ENCODE results near the gene COA3. TPM values are rescaled to one million over a fixed set of nuclear protein-coding genes. Genes with fewer than 3 reads are reported as not detected.

Gene COA3
- polyA plus RNA-seq, 3 donors, result 162 to 191 (median 178) TPM

- no peak for DNase-seq (ENCODE audit: low read depth in 3 of 3, low spot score in 2 of 3)
Observed at GRCh38 chr17:42760652-42761581, 37.6 kb downstream of the COA3 start, which contains the start of gene RAMP2. Gene RAMP2 (plus strand): TSS chr17:42761227. CDS start chr17:42761262, 35 bp downstream.

- DNase-seq (ENCODE audit: low read depth in 3 of 3, low spot score in 2 of 3), result no peak
Observed at GRCh38 chr17:42759982-42760651, 38.4 kb downstream of the COA3 start.

- no peak for DNase-seq (ENCODE audit: low read depth in 3 of 3, low spot score in 2 of 3)
Observed at GRCh38 chr17:42754782-42755181, 43.7 kb downstream of the COA3 start.

- DNase-seq (ENCODE audit: low read depth in 3 of 3, low spot score in 2 of 3), result no peak
Observed at GRCh38 chr17:42751628-42752027, 46.9 kb downstream of the COA3 start.

GRCh38 chr17:42750739-42751344 is 47.7 kb downstream of the COA3 start:
- DNase-seq (ENCODE audit: low read depth in 3 of 3, low spot score in 2 of 3), result no peak

- no peak for DNase-seq (ENCODE audit: low read depth in 3 of 3, low spot score in 2 of 3)
Observed at GRCh38 chr17:42748908-42749798, 49.4 kb downstream of the COA3 start.

GRCh38 chr17:42748202-42748907 is 50.1 kb downstream of the COA3 start:
- DNase-seq (ENCODE audit: low read depth in 3 of 3, low spot score in 2 of 3), result no peak

Other genes with a start within 250 kb of the COA3 start
- 1 to 10 TPM; 3.0 to 4.1 (median 3.6) TPM for gene HSD17B1, start 245.8 kb downstream of the COA3 start, polyA plus RNA-seq (ENCODE audit: insufficient read length in 3 of 3)
- gene COASY, start 236.6 kb downstream of the COA3 start, polyA plus RNA-seq (ENCODE audit: insufficient read length in 3 of 3), result 10 to 100 TPM; 54.0 to 58.4 (median 54.8) TPM
- 10 to 100 TPM; 33.9 to 35.7 (median 34.7) TPM for gene MLX, start 231.6 kb downstream of the COA3 start, polyA plus RNA-seq (ENCODE audit: insufficient read length in 3 of 3)
- gene PSMC3IP, start 221.0 kb downstream of the COA3 start, polyA plus RNA-seq (ENCODE audit: insufficient read length in 3 of 3), result 10 to 100 TPM; 16.3 to 21.5 (median 19.0) TPM
- gene RETREG3, start 189.3 kb downstream of the COA3 start, polyA plus RNA-seq (ENCODE audit: insufficient read length in 3 of 3), result 10 to 100 TPM; 43.1 to 44.1 (median 43.3) TPM
- gene TUBG1, start 189.0 kb downstream of the COA3 start, polyA plus RNA-seq (ENCODE audit: insufficient read length in 3 of 3), result 10 to 100 TPM; 53.5 to 63.6 (median 54.5) TPM
- gene TUBG2, start 139.4 kb downstream of the COA3 start, polyA plus RNA-seq (ENCODE audit: insufficient read length in 3 of 3), result 10 to 100 TPM; 19.5 to 20.7 (median 20.0) TPM
- gene PLEKHH3, start 121.7 kb downstream of the COA3 start, polyA plus RNA-seq (ENCODE audit: insufficient read length in 3 of 3), result 10 to 100 TPM; 11.0 to 12.7 (median 11.5) TPM
- 1 to 10 TPM in 2 of 3 donors, under 1 TPM in 1; 0.87 to 1.1 (median 1.0) TPM for gene CCR10, start 116.9 kb downstream of the COA3 start, polyA plus RNA-seq (ENCODE audit: insufficient read length in 3 of 3)
- gene CNTNAP1, start 116.2 kb downstream of the COA3 start, polyA plus RNA-seq (ENCODE audit: insufficient read length in 3 of 3), result 1 to 10 TPM; 6.4 to 7.1 (median 7.0) TPM
- 10 to 100 TPM; 37.3 to 44.1 (median 40.8) TPM for gene EZH1, start 53.7 kb downstream of the COA3 start, polyA plus RNA-seq (ENCODE audit: insufficient read length in 3 of 3)
- gene RAMP2, start 37.5 kb downstream of the COA3 start, polyA plus RNA-seq (ENCODE audit: insufficient read length in 3 of 3), result 10 to 100 TPM; 87.3 to 96.7 (median 92.2) TPM
- gene VPS25, start 25.3 kb downstream of the COA3 start, polyA plus RNA-seq (ENCODE audit: insufficient read length in 3 of 3), result 100 to 1,000 TPM in 1 of 3 donors, 10 to 100 TPM in 2; 95.3 to 105 (median 97.8) TPM
- 10 to 100 TPM in 2 of 3 donors, 1 to 10 TPM in 1; 8.7 to 11.2 (median 11.0) TPM for gene WNK4, start 18.1 kb downstream of the COA3 start, polyA plus RNA-seq (ENCODE audit: insufficient read length in 3 of 3)
- 1 to 10 TPM; 1.6 to 2.0 (median 1.7) TPM for gene CNTD1, start 157 bp upstream of the COA3 start, polyA plus RNA-seq (ENCODE audit: insufficient read length in 3 of 3)
- 10 to 100 TPM; 74.8 to 80.9 (median 78.8) TPM for gene BECN1, start 25.6 kb upstream of the COA3 start, polyA plus RNA-seq (ENCODE audit: insufficient read length in 3 of 3)
- gene PSME3, start 34.7 kb upstream of the COA3 start, polyA plus RNA-seq (ENCODE audit: insufficient read length in 3 of 3), result 100 to 1,000 TPM; 109 to 116 (median 114) TPM
- gene AOC2, start 45.9 kb upstream of the COA3 start, polyA plus RNA-seq (ENCODE audit: insufficient read length in 3 of 3), result under 1 TPM; 0.74 to 0.82 (median 0.80) TPM
- gene AOC3, start 52.5 kb upstream of the COA3 start, polyA plus RNA-seq (ENCODE audit: insufficient read length in 3 of 3), result 1 to 10 TPM; 4.8 to 6.2 (median 5.3) TPM
- gene G6PC1, start 102.1 kb upstream of the COA3 start, polyA plus RNA-seq (ENCODE audit: insufficient read length in 3 of 3), result 1 to 10 TPM; 4.3 to 7.0 (median 6.5) TPM
- gene AARSD1, start 165.8 kb upstream of the COA3 start, polyA plus RNA-seq (ENCODE audit: insufficient read length in 3 of 3), result 10 to 100 TPM; 53.2 to 55.5 (median 54.0) TPM
- 1 to 10 TPM; 1.8 to 2.3 (median 1.9) TPM for gene PTGES3L, start 181.4 kb upstream of the COA3 start, polyA plus RNA-seq (ENCODE audit: insufficient read length in 3 of 3)
- gene RUNDC1, start 181.9 kb upstream of the COA3 start, polyA plus RNA-seq (ENCODE audit: insufficient read length in 3 of 3), result 10 to 100 TPM; 15.9 to 16.6 (median 16.5) TPM
- gene RPL27, start 199.7 kb upstream of the COA3 start, polyA plus RNA-seq (ENCODE audit: insufficient read length in 3 of 3), result 1,000 to 10,000 TPM; 1,375 to 1,510 (median 1,475) TPM
- gene IFI35, start 208.1 kb upstream of the COA3 start, polyA plus RNA-seq (ENCODE audit: insufficient read length in 3 of 3), result 10 to 100 TPM in 2 of 3 donors, 1 to 10 TPM in 1; 9.2 to 12.7 (median 10.5) TPM
- 100 to 1,000 TPM; 125 to 133 (median 133) TPM for gene VAT1, start 223.7 kb upstream of the COA3 start, polyA plus RNA-seq (ENCODE audit: insufficient read length in 3 of 3)
- 1 to 10 TPM; 3.1 to 4.0 (median 3.5) TPM for gene RND2, start 226.5 kb upstream of the COA3 start, polyA plus RNA-seq (ENCODE audit: insufficient read length in 3 of 3)